ENCODE results near the gene RBM33.

The RBM33 gene

DNA sequence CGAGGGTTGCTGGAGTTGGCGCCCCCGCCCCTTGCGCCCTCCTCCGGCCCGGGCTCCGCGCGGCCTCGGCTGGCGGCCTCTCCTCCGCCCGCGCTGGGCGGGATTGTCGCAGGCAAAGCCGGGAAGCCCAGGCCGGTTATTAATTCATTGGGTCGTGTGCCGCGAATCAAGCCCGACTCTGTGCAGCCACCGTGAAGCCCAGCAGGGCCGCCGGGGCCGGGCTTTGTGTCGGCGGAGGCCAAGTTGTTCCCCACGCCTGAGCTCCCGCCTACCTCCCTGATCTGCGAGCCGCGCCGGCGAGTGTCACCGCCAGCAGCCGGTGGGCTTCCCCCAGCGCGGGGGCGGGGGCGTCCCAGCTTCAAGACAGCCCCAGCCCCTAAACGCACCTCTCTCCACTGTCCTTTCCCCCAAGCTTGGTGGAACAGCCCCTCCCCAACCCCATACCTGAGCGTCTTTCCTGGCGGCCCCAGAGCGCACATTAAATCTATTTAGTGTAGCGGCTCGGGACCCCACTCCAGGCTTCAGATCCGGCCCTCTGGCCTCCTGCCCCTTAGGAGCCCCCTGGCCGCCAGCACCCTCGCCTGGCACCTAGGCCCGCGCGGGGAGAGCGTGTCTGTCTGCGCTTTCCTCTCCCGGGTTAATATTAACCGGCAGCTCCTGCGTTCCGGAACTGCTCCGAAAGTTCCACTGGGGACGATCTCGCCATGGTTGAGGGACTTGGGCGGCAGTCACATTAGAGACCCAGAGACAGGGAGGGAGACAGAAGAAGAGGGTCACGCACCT, 164.3 kb downstream of the RBM33 start:
- no peaks in the 10 kb centered on the region for H3K79me2 ChIP-seq (ENCODE audit: control insufficient read depth, insufficient read depth, low read length, unreplicated experiment)
- H3K27me3 ChIP-seq (ENCODE audit: insufficient read depth, low read length): peaks cover 94% of the 10 kb centered on the region
- no peaks in the 10 kb centered on the region for H3K36me3 ChIP-seq (ENCODE audit: insufficient read depth, low read length)
- peaks cover 11% of the 10 kb centered on the region for H3K4me1 ChIP-seq (ENCODE audit: control insufficient read depth, insufficient read depth, low read length, unreplicated experiment)
- peak overlapping the region; percentile 65 for H3K4me3 ChIP-seq (ENCODE audit: low read depth, low read length)
- no peak overlapping the region for H3K27ac ChIP-seq (ENCODE audit: low read depth, low read length)
- H2AFZ ChIP-seq (ENCODE audit: low read length, unreplicated experiment): peak overlapping the region; percentile 54

- Histone ChIP-seq H3K27ac (ENCODE audit: low read depth, low read length) (no peak overlapping the region), H3K79me2 (ENCODE audit: control insufficient read depth, insufficient read depth, low read length, unreplicated experiment) (no peaks in the 10 kb centered on the region), H2AFZ (ENCODE audit: low read length, unreplicated experiment) (peak overlapping the region; percentile 54), H3K4me3 (ENCODE audit: low read depth, low read length) (peak overlapping the region; percentile 65), H3K36me3 (ENCODE audit: insufficient read depth, low read length) (no peaks in the 10 kb centered on the region), H3K27me3 (ENCODE audit: insufficient read depth, low read length) (peaks cover 93% of the 10 kb centered on the region), H3K4me1 (ENCODE audit: control insufficient read depth, insufficient read depth, low read length, unreplicated experiment) (peaks cover 11% of the 10 kb centered on the region)
Measured at GRCh38 chr7:155809332-155809946, 165.0 kb downstream of the RBM33 start.

- Histone ChIP-seq H2AFZ (ENCODE audit: low read length, unreplicated experiment) (no peak overlapping the region), H3K36me3 (ENCODE audit: insufficient read depth, low read length) (no peaks in the 10 kb centered on the region), H3K4me1 (ENCODE audit: control insufficient read depth, insufficient read depth, low read length, unreplicated experiment) (peaks cover 11% of the 10 kb centered on the region), H3K27ac (ENCODE audit: low read depth, low read length) (no peak overlapping the region), H3K79me2 (ENCODE audit: control insufficient read depth, insufficient read depth, low read length, unreplicated experiment) (no peaks in the 10 kb centered on the region), H3K27me3 (ENCODE audit: insufficient read depth, low read length) (peaks cover 92% of the 10 kb centered on the region), H3K4me3 (ENCODE audit: low read depth, low read length) (no peak overlapping the region)
Measured at GRCh38 chr7:155809947-155810769, 165.7 kb downstream of the RBM33 start.

GRCh38 chr7:155810770-155811559, 166.5 kb downstream of the RBM33 start:
- Histone ChIP-seq H2AFZ (ENCODE audit: low read length, unreplicated experiment) (no peak overlapping the region), H3K79me2 (ENCODE audit: control insufficient read depth, insufficient read depth, low read length, unreplicated experiment) (no peaks in the 10 kb centered on the region), H3K27ac (ENCODE audit: low read depth, low read length) (no peak overlapping the region), H3K4me3 (ENCODE audit: low read depth, low read length) (no peak overlapping the region), H3K27me3 (ENCODE audit: insufficient read depth, low read length) (peaks cover 92% of the 10 kb centered on the region), H3K4me1 (ENCODE audit: control insufficient read depth, insufficient read depth, low read length, unreplicated experiment) (peaks cover 11% of the 10 kb centered on the region), H3K36me3 (ENCODE audit: insufficient read depth, low read length) (no peaks in the 10 kb centered on the region)

DNA sequence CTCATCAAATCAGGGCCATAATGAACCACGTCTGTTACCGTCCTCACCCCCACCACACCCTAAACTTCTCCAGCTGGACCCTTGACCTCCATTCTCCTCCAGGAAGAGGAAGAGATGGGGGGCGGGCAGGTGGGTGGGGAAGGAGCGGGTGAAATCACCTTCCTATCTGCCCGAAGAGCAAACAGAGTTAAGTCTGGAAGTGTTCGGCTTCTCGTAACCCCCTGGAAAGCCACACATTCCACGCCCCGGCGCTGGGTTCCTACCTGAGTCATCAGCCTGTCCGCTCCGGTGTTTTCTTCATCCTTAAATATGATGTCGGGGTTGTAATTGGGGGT, 167.1 kb downstream of the RBM33 start:
- Histone ChIP-seq H3K27me3 (ENCODE audit: insufficient read depth, low read length) (peaks cover 91% of the 10 kb centered on the region), H2AFZ (ENCODE audit: low read length, unreplicated experiment) (no peak overlapping the region), H3K4me1 (ENCODE audit: control insufficient read depth, insufficient read depth, low read length, unreplicated experiment) (peaks cover 11% of the 10 kb centered on the region), H3K4me3 (ENCODE audit: low read depth, low read length) (peak overlapping the region; percentile 71), H3K36me3 (ENCODE audit: insufficient read depth, low read length) (no peaks in the 10 kb centered on the region), H3K79me2 (ENCODE audit: control insufficient read depth, insufficient read depth, low read length, unreplicated experiment) (no peaks in the 10 kb centered on the region), H3K27ac (ENCODE audit: low read depth, low read length) (no peak overlapping the region)

GRCh38 chr7:155811895-155812761, 167.7 kb downstream of the RBM33 start, which contains the start of gene SHH:
SHH (minus strand) TSS chr7:155812463; CDS start chr7:155812122, 341 bp downstream.
- Histone ChIP-seq H3K27me3 (ENCODE audit: insufficient read depth, low read length) (peaks cover 85% of the 10 kb centered on the region), H3K4me3 (ENCODE audit: low read depth, low read length) (peak within 1 kb of the TSS; percentile 71), H3K36me3 (ENCODE audit: insufficient read depth, low read length) (no peaks in the 10 kb centered on the region), H3K4me1 (ENCODE audit: control insufficient read depth, insufficient read depth, low read length, unreplicated experiment) (peaks cover 11% of the 10 kb centered on the region), H2AFZ (ENCODE audit: low read length, unreplicated experiment) (peak within 1 kb of the TSS; percentile 10), H3K79me2 (ENCODE audit: control insufficient read depth, insufficient read depth, low read length, unreplicated experiment) (no peaks in the 10 kb centered on the region), H3K27ac (ENCODE audit: low read depth, low read length) (no peak within 1 kb of the TSS)

- H3K79me2 ChIP-seq (ENCODE audit: control insufficient read depth, insufficient read depth, low read length, unreplicated experiment): no peaks in the 10 kb centered on the region
- H3K4me1 ChIP-seq (ENCODE audit: control insufficient read depth, insufficient read depth, low read length, unreplicated experiment): peaks cover 11% of the 10 kb centered on the region
- H2AFZ ChIP-seq (ENCODE audit: low read length, unreplicated experiment): no peak overlapping the region
- no peaks in the 10 kb centered on the region for H3K36me3 ChIP-seq (ENCODE audit: insufficient read depth, low read length)
- peaks cover 75% of the 10 kb centered on the region for H3K27me3 ChIP-seq (ENCODE audit: insufficient read depth, low read length)
- no peak overlapping the region for H3K27ac ChIP-seq (ENCODE audit: low read depth, low read length)
- H3K4me3 ChIP-seq (ENCODE audit: low read depth, low read length): no peak overlapping the region
Measured at GRCh38 chr7:155813125-155813524, 168.7 kb downstream of the RBM33 start.

GRCh38 chr7:155813546-155814315, 169.3 kb downstream of the RBM33 start:
- H3K27ac ChIP-seq (ENCODE audit: low read depth, low read length): no peak overlapping the region
- no peak overlapping the region for H3K4me3 ChIP-seq (ENCODE audit: low read depth, low read length)
- no peaks in the 10 kb centered on the region for H3K36me3 ChIP-seq (ENCODE audit: insufficient read depth, low read length)
- H3K27me3 ChIP-seq (ENCODE audit: insufficient read depth, low read length): peaks cover 69% of the 10 kb centered on the region
- H3K4me1 ChIP-seq (ENCODE audit: control insufficient read depth, insufficient read depth, low read length, unreplicated experiment): peaks cover 11% of the 10 kb centered on the region
- no peak overlapping the region for H2AFZ ChIP-seq (ENCODE audit: low read length, unreplicated experiment)
- H3K79me2 ChIP-seq (ENCODE audit: control insufficient read depth, insufficient read depth, low read length, unreplicated experiment): no peaks in the 10 kb centered on the region

All from ACC112 (cell line).